Tibial artery (tissue), 4 donors: Measurements from ENCODE around the gene SUMO4.

Experiments
- DNase-seq, 2 donors: peaks; one replicate each; pipeline ENCODE4 v3.0.0-alpha.2; 2019
- H3K27ac ChIP-seq, 2 donors: fragments of 200-600 bp; sonication (generic) in 1 of 2; 1 replicate in 1 of 2; 2 replicates in 1 of 2; pipeline ENCODE4 v1.5.1; 2018 to 2019; ENCODE audit warnings: mild to moderate bottlenecking in 1 of 2
- H3K27me3 ChIP-seq, 2 donors: fragments of 200-600 bp; sonication (generic) in 1 of 2; one replicate each; pipeline versions ENCODE4 v1.5.1 to v1.6.0; 2016 to 2019
- H3K36me3 ChIP-seq, 3 donors: fragments of 200-600 bp; sonication (generic) in 2 of 3; one replicate each; pipeline ENCODE4 v1.5.1; 2016 to 2019; ENCODE audit warnings: mild to moderate bottlenecking in 2 of 3
- H3K4me1 ChIP-seq, 4 donors: fragments of 200-600 bp; sonication (generic) in 2 of 4; 1 replicate in 3 of 4; 2 replicates in 1 of 4; pipeline ENCODE4 v1.5.1; 2016 to 2019
- H3K4me3 ChIP-seq, 2 donors: fragments of 200-600 bp; sonication (generic) in 1 of 2; 1 replicate in 1 of 2; 2 replicates in 1 of 2; pipeline ENCODE4 v1.5.1; 2018 to 2019; ENCODE audit warnings: mild to moderate bottlenecking in 2 of 2
- H3K9me3 ChIP-seq, 3 donors: fragments of 200-600 bp; sonication (generic) in 1 of 3; one replicate each; pipeline ENCODE4 v1.5.1; 2016 to 2019
- intact Hi-C: fragments of 100-400 bp; cut with DNase I; formaldehyde crosslinking; loops from one replicate; pipeline ENCODE4 v1.15.0; 2023; ENCODE audit warnings: low total_unique reads
- TF ChIP-seq, protein P1 (sequence below), 2 experiments: fragments of 200-600 bp in 1 of 2; fragments of 450-650 bp in 1 of 2; IDR thresholded peaks; one replicate each; pipeline ENCODE4 v1.5.1; 2017 to 2019; ENCODE audit warnings: antibody characterized with exemption in 2 of 2, mild to moderate bottlenecking in 1 of 2, moderate library complexity in 1 of 2

The SUMO4 gene

GRCh38 chr6:149436647-149437046 lies 36.6 kb downstream of the SUMO4 start:
- TF ChIP-seq, protein P1, sequence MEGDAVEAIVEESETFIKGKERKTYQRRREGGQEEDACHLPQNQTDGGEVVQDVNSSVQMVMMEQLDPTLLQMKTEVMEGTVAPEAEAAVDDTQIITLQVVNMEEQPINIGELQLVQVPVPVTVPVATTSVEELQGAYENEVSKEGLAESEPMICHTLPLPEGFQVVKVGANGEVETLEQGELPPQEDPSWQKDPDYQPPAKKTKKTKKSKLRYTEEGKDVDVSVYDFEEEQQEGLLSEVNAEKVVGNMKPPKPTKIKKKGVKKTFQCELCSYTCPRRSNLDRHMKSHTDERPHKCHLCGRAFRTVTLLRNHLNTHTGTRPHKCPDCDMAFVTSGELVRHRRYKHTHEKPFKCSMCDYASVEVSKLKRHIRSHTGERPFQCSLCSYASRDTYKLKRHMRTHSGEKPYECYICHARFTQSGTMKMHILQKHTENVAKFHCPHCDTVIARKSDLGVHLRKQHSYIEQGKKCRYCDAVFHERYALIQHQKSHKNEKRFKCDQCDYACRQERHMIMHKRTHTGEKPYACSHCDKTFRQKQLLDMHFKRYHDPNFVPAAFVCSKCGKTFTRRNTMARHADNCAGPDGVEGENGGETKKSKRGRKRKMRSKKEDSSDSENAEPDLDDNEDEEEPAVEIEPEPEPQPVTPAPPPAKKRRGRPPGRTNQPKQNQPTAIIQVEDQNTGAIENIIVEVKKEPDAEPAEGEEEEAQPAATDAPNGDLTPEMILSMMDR (IDR thresholded peaks at IDR 0.05) = no peak
- Histone ChIP-seq H3K4me1 (peaks cover 0 to 13% (median 9%) of the 10 kb centered on the region in 4 donors), H3K4me3 (no peak overlapping the region), H3K27ac (no peak overlapping the region), H3K27me3 (peaks cover 0 to 35% of the 10 kb centered on the region in 2 donors), H3K9me3 (no peaks in the 10 kb centered on the region), H3K36me3 (no peaks in the 10 kb centered on the region)
- intact Hi-C loops = no loop called here
- DNase-seq = no peak

DNA sequence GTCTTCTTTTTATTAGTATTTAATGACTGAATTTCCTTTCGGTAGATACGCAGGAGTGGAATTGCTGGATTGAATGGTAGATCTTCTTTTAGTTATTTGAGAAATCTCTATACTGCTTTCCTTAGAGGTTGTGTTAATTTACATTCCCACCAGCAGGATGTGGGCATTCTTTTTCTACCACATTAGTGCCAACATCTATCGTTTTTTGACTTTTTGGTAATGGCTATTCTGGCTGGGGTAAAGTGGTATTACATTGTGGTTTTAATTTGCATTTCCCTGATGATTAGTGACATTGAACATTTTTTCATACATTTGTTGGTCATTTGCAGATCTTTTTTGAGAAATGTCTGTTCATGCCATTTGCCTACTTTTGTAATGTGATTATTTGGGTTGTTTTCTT lies 37.1 kb downstream of the SUMO4 start:
- no peak for DNase-seq
- Histone ChIP-seq H3K27ac (no peak overlapping the region), H3K27me3 (peaks cover 0 to 39% of the 10 kb centered on the region in 2 donors), H3K4me3 (no peak overlapping the region), H3K9me3 (no peaks in the 10 kb centered on the region), H3K4me1 (peaks cover 0 to 11% (median 7%) of the 10 kb centered on the region in 4 donors), H3K36me3 (no peaks in the 10 kb centered on the region)
- intact Hi-C loops = no loop called here
- TF ChIP-seq, protein P1 (IDR thresholded peaks at IDR 0.05) = no peak

- no peak for DNase-seq
- Histone ChIP-seq H3K4me1 (peaks cover 0 to 10% (median 6%) of the 10 kb centered on the region in 4 donors), H3K27me3 (peaks cover 0 to 45% of the 10 kb centered on the region in 2 donors), H3K36me3 (no peaks in the 10 kb centered on the region), H3K4me3 (no peak overlapping the region), H3K27ac (no peak overlapping the region), H3K9me3 (no peaks in the 10 kb centered on the region)
- intact Hi-C loops = no loop called here
- TF ChIP-seq, protein P1 (IDR thresholded peaks at IDR 0.05) = no peak
Measured at GRCh38 chr6:149438855-149439254, 38.8 kb downstream of the SUMO4 start.

DNA sequence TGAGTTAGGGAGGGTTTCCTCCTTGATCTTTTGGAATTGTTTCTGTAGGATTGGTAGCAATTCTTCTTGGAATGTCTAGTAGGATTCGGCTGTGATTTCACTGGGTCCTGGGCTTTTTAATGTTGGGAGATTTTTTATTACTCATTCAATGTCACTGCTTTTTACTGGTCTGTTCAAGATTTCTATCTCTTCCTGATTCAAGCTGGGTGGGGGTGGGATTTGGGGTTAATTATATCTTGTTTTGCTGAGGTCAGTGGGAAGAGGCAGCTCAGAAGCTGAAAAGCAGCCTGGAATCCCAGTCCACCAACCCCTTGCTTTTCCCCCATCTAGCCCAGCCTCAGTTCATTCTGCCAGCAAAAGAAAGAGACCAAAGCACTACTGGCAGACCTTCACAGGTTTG lies 39.6 kb downstream of the SUMO4 start:
- Histone ChIP-seq H3K27me3 (peaks cover 0 to 41% of the 10 kb centered on the region in 2 donors), H3K9me3 (no peaks in the 10 kb centered on the region), H3K27ac (no peak overlapping the region), H3K36me3 (no peaks in the 10 kb centered on the region), H3K4me3 (no peak overlapping the region), H3K4me1 (peaks cover 0 to 10% (median 6%) of the 10 kb centered on the region in 4 donors)
- no peak for DNase-seq
- intact Hi-C loops = no loop called here
- TF ChIP-seq, protein P1 (IDR thresholded peaks at IDR 0.05) = no peak

DNA sequence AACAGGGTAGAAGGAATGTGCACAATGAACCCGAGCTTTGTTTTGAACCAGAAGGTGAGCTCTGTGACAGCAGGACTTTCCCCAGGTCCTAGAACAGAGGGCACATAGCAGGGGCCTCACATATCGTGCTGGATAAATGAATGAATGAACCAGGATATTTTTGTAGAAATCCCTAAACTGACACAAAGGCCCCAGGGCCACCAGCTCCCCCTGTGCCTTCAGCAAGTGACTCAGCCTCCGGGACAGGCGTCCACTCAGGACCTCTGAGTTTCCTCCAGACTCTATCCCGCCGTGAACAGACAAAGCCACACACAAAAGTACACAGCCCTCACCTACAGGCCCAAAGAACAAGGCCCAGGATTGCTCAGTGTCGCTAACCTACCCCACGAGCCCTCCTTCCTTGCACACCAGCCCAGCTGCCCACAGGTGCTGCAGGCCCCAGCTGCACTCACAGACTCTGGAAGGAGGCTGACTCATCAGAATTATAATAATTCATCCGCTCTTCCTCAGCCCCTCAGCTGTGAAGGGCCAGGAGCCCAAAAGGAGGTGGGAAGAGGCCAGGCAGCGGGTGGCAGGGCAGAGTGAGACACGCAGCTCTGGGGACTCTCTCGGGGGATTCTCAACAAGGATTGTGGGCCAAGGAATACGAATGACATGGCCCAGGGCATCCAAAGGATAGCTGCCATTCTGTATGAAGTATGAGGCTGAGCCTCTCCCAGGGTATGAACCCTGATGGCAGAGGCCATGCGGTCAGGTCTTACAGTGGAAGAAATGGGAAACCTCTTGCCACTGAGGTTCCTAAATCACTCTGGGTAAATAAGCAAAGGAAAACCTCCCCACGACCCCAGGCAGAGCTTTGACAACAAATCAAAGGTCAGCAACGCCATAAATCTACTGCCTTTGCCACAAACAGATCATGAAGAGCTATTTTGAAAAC lies 40.9 kb downstream of the SUMO4 start:
- Histone ChIP-seq H3K27me3 (peaks cover 0 to 46% of the 10 kb centered on the region in 2 donors), H3K9me3 (no peaks in the 10 kb centered on the region), H3K36me3 (no peaks in the 10 kb centered on the region), H3K27ac (no peak overlapping the region), H3K4me1 (peaks cover 0 to 10% (median 6%) of the 10 kb centered on the region in 4 donors), H3K4me3 (no peak overlapping the region)
- intact Hi-C loops = no loop called here
- DNase-seq = no peak
- TF ChIP-seq, protein P1 (IDR thresholded peaks at IDR 0.05) = no peak
